DOHH2 (cell line): Measurements from ENCODE around the gene TPH2.

ENCODE experiments used
- H3F3A ChIP-seq: fragments of 200-600 bp; sonication (generic), shearing (Covaris generic); 2 replicates; pipeline ENCODE4 v1.6.0; 2016; ENCODE audit warnings: antibody characterized with exemption, mild to moderate bottlenecking; ENCODE audit not compliant: control insufficient read depth, insufficient read depth
- H3K27ac ChIP-seq: fragments of 200-600 bp; sonication (generic); 2 replicates; pipeline ENCODE4 v1.5.1; 2014; ENCODE audit warnings: low read depth, mild to moderate bottlenecking, low read length, moderate library complexity
- H3K27me3 ChIP-seq: fragments of 200-600 bp; sonication (generic); 2 replicates; pipeline ENCODE4 v1.6.1; 2014; ENCODE audit warnings: mild to moderate bottlenecking, low read length, mixed read lengths; ENCODE audit not compliant: control insufficient read depth
- H3K36me3 ChIP-seq: fragments of 200-600 bp; sonication (generic); 2 replicates; pipeline ENCODE4 v1.6.1; 2014; ENCODE audit warnings: mild to moderate bottlenecking, low read length, moderate library complexity, mixed read lengths; ENCODE audit not compliant: control insufficient read depth
- H3K4me1 ChIP-seq: fragments of 200-600 bp; sonication (generic); 2 replicates; pipeline ENCODE4 v1.6.1; 2014; ENCODE audit warnings: mild to moderate bottlenecking, low read length, mixed read lengths; ENCODE audit not compliant: control insufficient read depth
- H3K4me2 ChIP-seq: fragments of 200-600 bp; sonication (generic); 2 replicates; pipeline ENCODE4 v1.6.0; 2014; ENCODE audit warnings: mild to moderate bottlenecking, low read length, moderate library complexity
- H3K4me3 ChIP-seq: fragments of 200-600 bp; sonication (generic); 2 replicates; pipeline ENCODE4 v1.5.1; 2014; ENCODE audit warnings: mild to moderate bottlenecking, low read length, mixed read lengths
- H3K79me2 ChIP-seq: fragments of 200-600 bp; sonication (generic); 2 replicates; pipeline ENCODE4 v1.6.1; 2014; ENCODE audit warnings: mild to moderate bottlenecking, low read length, mixed read lengths; ENCODE audit not compliant: control insufficient read depth
- H3K9me2 ChIP-seq: fragments of 200-600 bp; sonication (generic); replicated peaks from 2 replicates; pipeline ENCODE4 v1.6.1; 2014; ENCODE audit warnings: mild to moderate bottlenecking, low read length, mixed read lengths; ENCODE audit not compliant: control insufficient read depth
- H3K9me3 ChIP-seq: fragments of 200-600 bp; sonication (generic); 2 replicates; pipeline ENCODE4 v1.6.1; 2014; ENCODE audit warnings: antibody characterized with exemption, low read length, mixed read lengths; ENCODE audit not compliant: control insufficient read depth, insufficient read depth
- H4K20me1 ChIP-seq: fragments of 200-600 bp; sonication (generic); 2 replicates; pipeline ENCODE4 v1.6.0; 2014; ENCODE audit warnings: low read depth, mild to moderate bottlenecking, antibody characterized with exemption, low read length, moderate library complexity; ENCODE audit not compliant: control insufficient read depth, insufficient read depth
- EZH2phosphoT487 ChIP-seq: fragments of 200-600 bp; sonication (generic); IDR thresholded peaks from 2 replicates; pipeline ENCODE4 v1.6.1; 2017; ENCODE audit warnings: borderline replicate concordance, mild to moderate bottlenecking, antibody characterized with exemption, low read length, moderate library complexity, mixed read lengths
- TF ChIP-seq, protein P1 (sequence below): fragments of 200-600 bp; sonication (generic); IDR thresholded peaks from one replicate; pipeline ENCODE4 v1.5.1; 2014; ENCODE audit warnings: antibody characterized with exemption, mild to moderate bottlenecking, low read depth, low read length; ENCODE audit not compliant: poor library complexity, severe bottlenecking

Gene TPH2

GRCh38 chr12:72035625-72036024 is 97.0 kb downstream of the TPH2 start:
- Histone ChIP-seq H3K4me1 (no peaks in the 10 kb centered on the region), H3K4me2 (no peak overlapping the region), H3K9me3 (no peaks in the 10 kb centered on the region), H3K79me2 (no peaks in the 10 kb centered on the region), H4K20me1 (no peaks in the 10 kb centered on the region), H3K36me3 (no peaks in the 10 kb centered on the region), H3K27ac (no peak overlapping the region), H3K9me2 (no peaks in the 10 kb centered on the region; the same call in 1 of the 2 replicates), H3K4me3 (no peak overlapping the region), H3F3A (no peaks in the 10 kb centered on the region), H3K27me3 (peaks cover 8% of the 10 kb centered on the region)
- TF ChIP-seq, protein P1, sequence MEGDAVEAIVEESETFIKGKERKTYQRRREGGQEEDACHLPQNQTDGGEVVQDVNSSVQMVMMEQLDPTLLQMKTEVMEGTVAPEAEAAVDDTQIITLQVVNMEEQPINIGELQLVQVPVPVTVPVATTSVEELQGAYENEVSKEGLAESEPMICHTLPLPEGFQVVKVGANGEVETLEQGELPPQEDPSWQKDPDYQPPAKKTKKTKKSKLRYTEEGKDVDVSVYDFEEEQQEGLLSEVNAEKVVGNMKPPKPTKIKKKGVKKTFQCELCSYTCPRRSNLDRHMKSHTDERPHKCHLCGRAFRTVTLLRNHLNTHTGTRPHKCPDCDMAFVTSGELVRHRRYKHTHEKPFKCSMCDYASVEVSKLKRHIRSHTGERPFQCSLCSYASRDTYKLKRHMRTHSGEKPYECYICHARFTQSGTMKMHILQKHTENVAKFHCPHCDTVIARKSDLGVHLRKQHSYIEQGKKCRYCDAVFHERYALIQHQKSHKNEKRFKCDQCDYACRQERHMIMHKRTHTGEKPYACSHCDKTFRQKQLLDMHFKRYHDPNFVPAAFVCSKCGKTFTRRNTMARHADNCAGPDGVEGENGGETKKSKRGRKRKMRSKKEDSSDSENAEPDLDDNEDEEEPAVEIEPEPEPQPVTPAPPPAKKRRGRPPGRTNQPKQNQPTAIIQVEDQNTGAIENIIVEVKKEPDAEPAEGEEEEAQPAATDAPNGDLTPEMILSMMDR: no peak
- no peak for TF ChIP-seq EZH2phosphoT487

- Histone ChIP-seq H3K27ac (no peak overlapping the region), H3K27me3 (peaks cover 8% of the 10 kb centered on the region), H3K79me2 (no peaks in the 10 kb centered on the region), H3F3A (no peaks in the 10 kb centered on the region), H3K9me2 (no peaks in the 10 kb centered on the region; the same call in 1 of the 2 replicates), H3K9me3 (no peaks in the 10 kb centered on the region), H3K36me3 (no peaks in the 10 kb centered on the region), H3K4me1 (no peaks in the 10 kb centered on the region), H3K4me2 (no peak overlapping the region), H3K4me3 (no peak overlapping the region), H4K20me1 (no peaks in the 10 kb centered on the region)
- TF ChIP-seq, protein P1: no peak
- no peak for TF ChIP-seq EZH2phosphoT487
Measured at GRCh38 chr12:72036393-72036792, 97.7 kb downstream of the TPH2 start.

GRCh38 chr12:72037006-72037795 is 98.6 kb downstream of the TPH2 start:
- Histone ChIP-seq H3F3A (no peaks in the 10 kb centered on the region), H3K79me2 (no peaks in the 10 kb centered on the region), H3K4me2 (no peak overlapping the region), H3K27ac (no peak overlapping the region), H4K20me1 (no peaks in the 10 kb centered on the region), H3K4me3 (no peak overlapping the region), H3K9me2 (no peaks in the 10 kb centered on the region; the same call in 1 of the 2 replicates), H3K4me1 (no peaks in the 10 kb centered on the region), H3K9me3 (no peaks in the 10 kb centered on the region), H3K36me3 (no peaks in the 10 kb centered on the region), H3K27me3 (peaks cover 8% of the 10 kb centered on the region)
- TF ChIP-seq EZH2phosphoT487: no peak
- TF ChIP-seq, protein P1: no peak
